Measurements from ENCODE around the gene FMNL2. TPM values are rescaled to one million over a fixed set of nuclear protein-coding genes. Genes with fewer than 3 reads are reported as not detected.
A peak's percentile ranks its signal among the peaks of the same experiment; 100 is the strongest.

Gene FMNL2
- total RNA-seq, 1 experiment from 2014 or later = 33.6 TPM

DNA sequence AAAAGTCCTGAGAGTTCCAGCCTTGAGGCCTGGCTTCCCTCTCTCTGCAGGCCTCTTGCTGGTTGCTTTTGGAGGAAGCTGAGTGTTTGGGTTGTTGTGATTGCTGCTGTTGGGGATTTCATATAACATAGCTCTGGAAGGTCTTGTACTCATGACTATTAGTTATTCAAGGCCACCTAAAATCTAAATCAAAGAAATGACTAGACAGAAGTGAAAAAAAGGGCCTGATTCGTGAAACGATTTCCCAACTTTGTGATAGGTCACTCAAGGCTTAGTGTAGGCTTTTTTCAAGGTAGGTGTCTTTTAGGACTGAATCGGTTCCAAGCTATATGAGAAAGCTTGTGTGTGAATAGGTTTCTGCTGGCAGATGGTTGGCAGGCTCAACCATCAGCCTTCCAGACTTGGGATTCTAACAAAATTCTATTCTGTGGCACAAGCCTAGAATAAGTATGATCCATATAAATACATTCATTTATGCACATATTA, 164.4 kb downstream of the FMNL2 start:
- POLR2A ChIA-PET = no interaction called here
- ATAC-seq (peak; percentile 51; the same call in 1 of the 2 replicates), DNase-seq (ENCODE audit: low read depth, low spot score) (no peak)
- CTCF ChIA-PET = no interaction called here
- peak overlapping the region; percentile 78 for H3K27ac ChIP-seq (ENCODE audit: low read length)
- in situ Hi-C loops (cut with HindIII; ENCODE audit: low pct_unique_long_range_greater_than_20kb, low sequenced_read_pairs) (no loop called here), intact Hi-C loops (cut with micrococcal nuclease; ENCODE audit: unreplicated experiment) (no loop called here)
- H3K36me3 ChIP-seq (ENCODE audit: control insufficient read depth, insufficient read depth, low read length) = no peaks in the 10 kb centered on the region
- peaks cover 3% of the 10 kb centered on the region; the same call in 1 of the 2 replicates for H3K9me3 ChIP-seq (ENCODE audit: control insufficient read depth, insufficient read depth, low read depth, low read length)
- TF ChIP-seq TCF7L2 (IDR thresholded peaks at IDR 0.05; ENCODE audit: low read depth, low read length) = no peak
- TF ChIP-seq POLR2AphosphoS5 (IDR thresholded peaks at IDR 0.05; ENCODE audit: low read depth, low read length) = no peak
- no peak for TF ChIP-seq SIN3A (IDR thresholded peaks at IDR 0.05; ENCODE audit: borderline replicate concordance, insufficient read depth, low read depth, low read length)
- TF ChIP-seq, protein P1, sequence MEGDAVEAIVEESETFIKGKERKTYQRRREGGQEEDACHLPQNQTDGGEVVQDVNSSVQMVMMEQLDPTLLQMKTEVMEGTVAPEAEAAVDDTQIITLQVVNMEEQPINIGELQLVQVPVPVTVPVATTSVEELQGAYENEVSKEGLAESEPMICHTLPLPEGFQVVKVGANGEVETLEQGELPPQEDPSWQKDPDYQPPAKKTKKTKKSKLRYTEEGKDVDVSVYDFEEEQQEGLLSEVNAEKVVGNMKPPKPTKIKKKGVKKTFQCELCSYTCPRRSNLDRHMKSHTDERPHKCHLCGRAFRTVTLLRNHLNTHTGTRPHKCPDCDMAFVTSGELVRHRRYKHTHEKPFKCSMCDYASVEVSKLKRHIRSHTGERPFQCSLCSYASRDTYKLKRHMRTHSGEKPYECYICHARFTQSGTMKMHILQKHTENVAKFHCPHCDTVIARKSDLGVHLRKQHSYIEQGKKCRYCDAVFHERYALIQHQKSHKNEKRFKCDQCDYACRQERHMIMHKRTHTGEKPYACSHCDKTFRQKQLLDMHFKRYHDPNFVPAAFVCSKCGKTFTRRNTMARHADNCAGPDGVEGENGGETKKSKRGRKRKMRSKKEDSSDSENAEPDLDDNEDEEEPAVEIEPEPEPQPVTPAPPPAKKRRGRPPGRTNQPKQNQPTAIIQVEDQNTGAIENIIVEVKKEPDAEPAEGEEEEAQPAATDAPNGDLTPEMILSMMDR (IDR thresholded peaks at IDR 0.05) = no peak
- TF ChIP-seq, protein P2, sequence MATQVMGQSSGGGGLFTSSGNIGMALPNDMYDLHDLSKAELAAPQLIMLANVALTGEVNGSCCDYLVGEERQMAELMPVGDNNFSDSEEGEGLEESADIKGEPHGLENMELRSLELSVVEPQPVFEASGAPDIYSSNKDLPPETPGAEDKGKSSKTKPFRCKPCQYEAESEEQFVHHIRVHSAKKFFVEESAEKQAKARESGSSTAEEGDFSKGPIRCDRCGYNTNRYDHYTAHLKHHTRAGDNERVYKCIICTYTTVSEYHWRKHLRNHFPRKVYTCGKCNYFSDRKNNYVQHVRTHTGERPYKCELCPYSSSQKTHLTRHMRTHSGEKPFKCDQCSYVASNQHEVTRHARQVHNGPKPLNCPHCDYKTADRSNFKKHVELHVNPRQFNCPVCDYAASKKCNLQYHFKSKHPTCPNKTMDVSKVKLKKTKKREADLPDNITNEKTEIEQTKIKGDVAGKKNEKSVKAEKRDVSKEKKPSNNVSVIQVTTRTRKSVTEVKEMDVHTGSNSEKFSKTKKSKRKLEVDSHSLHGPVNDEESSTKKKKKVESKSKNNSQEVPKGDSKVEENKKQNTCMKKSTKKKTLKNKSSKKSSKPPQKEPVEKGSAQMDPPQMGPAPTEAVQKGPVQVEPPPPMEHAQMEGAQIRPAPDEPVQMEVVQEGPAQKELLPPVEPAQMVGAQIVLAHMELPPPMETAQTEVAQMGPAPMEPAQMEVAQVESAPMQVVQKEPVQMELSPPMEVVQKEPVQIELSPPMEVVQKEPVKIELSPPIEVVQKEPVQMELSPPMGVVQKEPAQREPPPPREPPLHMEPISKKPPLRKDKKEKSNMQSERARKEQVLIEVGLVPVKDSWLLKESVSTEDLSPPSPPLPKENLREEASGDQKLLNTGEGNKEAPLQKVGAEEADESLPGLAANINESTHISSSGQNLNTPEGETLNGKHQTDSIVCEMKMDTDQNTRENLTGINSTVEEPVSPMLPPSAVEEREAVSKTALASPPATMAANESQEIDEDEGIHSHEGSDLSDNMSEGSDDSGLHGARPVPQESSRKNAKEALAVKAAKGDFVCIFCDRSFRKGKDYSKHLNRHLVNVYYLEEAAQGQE (IDR thresholded peaks at IDR 0.05; ENCODE audit: insufficient read depth in 1 of 2, low read depth in 2 of 2, low read length in 1 of 2) = no peak
- H3K4me1 ChIP-seq (ENCODE audit: control insufficient read depth, insufficient read depth, low read length) = peaks cover 54% of the 10 kb centered on the region
- H3K27me3 ChIP-seq (ENCODE audit: control insufficient read depth, insufficient read depth, low read length) = no peaks in the 10 kb centered on the region
- BruUV-seq (replicated peaks) = no TSS peak
- H3K4me3 ChIP-seq (ENCODE audit: low read depth in 2 of 2, low read length in 2 of 2) = no peak overlapping the region

DNA sequence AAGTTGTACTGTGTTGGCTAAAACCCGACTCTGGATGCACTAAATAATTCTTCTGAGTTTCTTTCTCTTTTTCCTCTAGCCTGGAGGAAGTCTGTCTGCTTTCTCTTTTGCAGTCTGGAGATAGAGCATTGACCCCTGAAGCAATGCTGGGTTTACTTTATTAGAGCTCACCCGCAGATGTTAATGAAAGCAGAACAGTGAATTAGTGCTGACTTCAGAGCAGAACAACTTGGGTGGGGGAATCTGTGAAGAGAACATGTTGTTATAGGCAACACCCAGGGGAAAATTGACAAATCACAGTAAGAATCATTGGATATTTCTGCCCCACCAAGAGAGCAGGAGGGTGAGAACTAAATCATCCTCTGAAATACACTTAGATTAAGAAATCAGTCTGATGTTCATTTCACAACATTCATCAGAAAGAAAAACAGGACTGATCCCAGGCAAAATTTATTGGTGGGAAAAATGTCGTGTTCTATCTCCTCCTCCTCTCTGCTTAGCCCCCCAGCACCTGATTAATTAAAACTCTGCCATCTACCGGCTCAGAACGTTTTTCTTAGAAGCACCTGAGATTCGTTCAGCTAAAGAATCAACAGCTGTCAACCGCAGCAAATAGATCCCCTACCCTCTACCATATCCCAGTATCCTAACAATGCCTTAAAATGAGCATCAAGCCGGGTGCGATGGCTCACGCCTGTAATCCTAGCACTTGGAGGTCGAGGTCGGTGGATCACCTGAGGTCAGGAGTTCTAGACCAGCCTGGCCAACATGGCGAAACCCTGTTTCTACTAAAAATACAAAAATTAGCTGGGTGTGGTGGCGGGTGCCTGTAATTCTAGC, 165.1 kb downstream of the FMNL2 start:
- no peak for TF ChIP-seq POLR2AphosphoS5 (IDR thresholded peaks at IDR 0.05; ENCODE audit: low read depth, low read length)
- TF ChIP-seq, protein P1 (IDR thresholded peaks at IDR 0.05) = peak; percentile 16
- in situ Hi-C loops (cut with HindIII; ENCODE audit: low pct_unique_long_range_greater_than_20kb, low sequenced_read_pairs) = no loop called here
- H3K4me1 ChIP-seq (ENCODE audit: control insufficient read depth, insufficient read depth, low read length) = peaks cover 61% of the 10 kb centered on the region
- H3K4me3 ChIP-seq (ENCODE audit: low read depth in 2 of 2, low read length in 2 of 2) = 0 out of 4 replicates have a peak overlapping the region, but pooled peaks of 1 of the 2 experiments have one; percentile 21
- no peaks in the 10 kb centered on the region for H3K27me3 ChIP-seq (ENCODE audit: control insufficient read depth, insufficient read depth, low read length)
- BruUV-seq (replicated peaks) = no TSS peak
- H3K9me3 ChIP-seq (ENCODE audit: control insufficient read depth, insufficient read depth, low read depth, low read length) = peaks cover 3% of the 10 kb centered on the region; the same call in 1 of the 2 replicates
- ChIA-PET CTCF (no interaction called here), POLR2A (no interaction called here)
- DNase-seq (ENCODE audit: low read depth, low spot score) (no peak), ATAC-seq (no peak; the same call in 1 of the 2 replicates)
- intact Hi-C loops (cut with micrococcal nuclease; ENCODE audit: unreplicated experiment) = no loop called here
- H3K36me3 ChIP-seq (ENCODE audit: control insufficient read depth, insufficient read depth, low read length) = no peaks in the 10 kb centered on the region
- peak overlapping the region; percentile 78 for H3K27ac ChIP-seq (ENCODE audit: low read length)

All from Panc1 (cell line).